ENCODE data around the gene MEGF11.

The MEGF11 gene

GRCh38 chr15:65960586-65960985 is 293.0 kb downstream of the MEGF11 start:
- peaks cover 80% of the 10 kb centered on the region for H3K27me3 ChIP-seq (ENCODE audit: control insufficient read depth, insufficient read depth, low read length)
- no peaks in the 10 kb centered on the region for H3K36me3 ChIP-seq (ENCODE audit: insufficient read depth, low read length)

GRCh38 chr15:65958835-65959234 is 294.7 kb downstream of the MEGF11 start:
- H3K27me3 ChIP-seq (ENCODE audit: control insufficient read depth, insufficient read depth, low read length), result peaks cover 71% of the 10 kb centered on the region
- H3K9ac ChIP-seq (ENCODE audit: low read depth, low read length), result no peak overlapping the region
- no peaks in the 10 kb centered on the region for H3K36me3 ChIP-seq (ENCODE audit: insufficient read depth, low read length)
- no peak overlapping the region for H3K4me2 ChIP-seq (ENCODE audit: low read length)
- no peaks in the 10 kb centered on the region for H3K4me1 ChIP-seq (ENCODE audit: control insufficient read depth, insufficient read depth, low read length)
- H3K4me3 ChIP-seq (ENCODE audit: low read length), result no peak overlapping the region
- no peaks in the 10 kb centered on the region for H3K9me3 ChIP-seq (replicated peaks; ENCODE audit: low read length)

More at GRCh38 chr15:65960586-65960985, 293.0 kb downstream of the MEGF11 start:
- Histone ChIP-seq H3K4me3 (ENCODE audit: low read length) (no peak overlapping the region), H3K9me3 (replicated peaks; ENCODE audit: low read length) (no peaks in the 10 kb centered on the region), H3K9ac (ENCODE audit: low read depth, low read length) (no peak overlapping the region), H3K4me1 (ENCODE audit: control insufficient read depth, insufficient read depth, low read length) (no peaks in the 10 kb centered on the region), H3K4me2 (ENCODE audit: low read length) (no peak overlapping the region)

- H3K4me3 ChIP-seq (ENCODE audit: low read length), result no peak overlapping the region
- H3K9me3 ChIP-seq (replicated peaks; ENCODE audit: low read length), result no peaks in the 10 kb centered on the region
- no peak overlapping the region for H3K9ac ChIP-seq (ENCODE audit: low read depth, low read length)
- H3K4me1 ChIP-seq (ENCODE audit: control insufficient read depth, insufficient read depth, low read length), result no peaks in the 10 kb centered on the region
- peaks cover 57% of the 10 kb centered on the region for H3K27me3 ChIP-seq (ENCODE audit: control insufficient read depth, insufficient read depth, low read length)
- H3K36me3 ChIP-seq (ENCODE audit: insufficient read depth, low read length), result no peaks in the 10 kb centered on the region
- H3K4me2 ChIP-seq (ENCODE audit: low read length), result no peak overlapping the region
Measured at GRCh38 chr15:65957451-65957850, 296.1 kb downstream of the MEGF11 start.

- H3K4me2 ChIP-seq (ENCODE audit: low read length), result no peak overlapping the region
- no peaks in the 10 kb centered on the region for H3K9me3 ChIP-seq (replicated peaks; ENCODE audit: low read length)
- H3K4me3 ChIP-seq (ENCODE audit: low read length), result no peak overlapping the region
- no peaks in the 10 kb centered on the region for H3K4me1 ChIP-seq (ENCODE audit: control insufficient read depth, insufficient read depth, low read length)
- H3K36me3 ChIP-seq (ENCODE audit: insufficient read depth, low read length), result no peaks in the 10 kb centered on the region
- peaks cover 52% of the 10 kb centered on the region for H3K27me3 ChIP-seq (ENCODE audit: control insufficient read depth, insufficient read depth, low read length)
- H3K9ac ChIP-seq (ENCODE audit: low read depth, low read length), result no peak overlapping the region
Measured at GRCh38 chr15:65956899-65957298, 296.7 kb downstream of the MEGF11 start.

- Histone ChIP-seq H3K4me2 (ENCODE audit: low read length) (no peak overlapping the region), H3K4me3 (ENCODE audit: low read length) (no peak overlapping the region), H3K36me3 (ENCODE audit: insufficient read depth, low read length) (no peaks in the 10 kb centered on the region), H3K9ac (ENCODE audit: low read depth, low read length) (no peak overlapping the region), H3K27me3 (ENCODE audit: control insufficient read depth, insufficient read depth, low read length) (peaks cover 46% of the 10 kb centered on the region), H3K9me3 (replicated peaks; ENCODE audit: low read length) (no peaks in the 10 kb centered on the region), H3K4me1 (ENCODE audit: control insufficient read depth, insufficient read depth, low read length) (no peaks in the 10 kb centered on the region)
Measured at GRCh38 chr15:65956307-65956706, 297.2 kb downstream of the MEGF11 start.

- Histone ChIP-seq H3K4me1 (ENCODE audit: control insufficient read depth, insufficient read depth, low read length) (no peaks in the 10 kb centered on the region), H3K27me3 (ENCODE audit: control insufficient read depth, insufficient read depth, low read length) (peaks cover 47% of the 10 kb centered on the region), H3K4me2 (ENCODE audit: low read length) (no peak overlapping the region)
Measured at GRCh38 chr15:65954289-65954741, 299.2 kb downstream of the MEGF11 start.

GRCh38 chr15:65953622-65954021 is 299.9 kb downstream of the MEGF11 start:
- H3K27me3 ChIP-seq (ENCODE audit: control insufficient read depth, insufficient read depth, low read length), result peaks cover 46% of the 10 kb centered on the region
- H3K4me2 ChIP-seq (ENCODE audit: low read length), result no peak overlapping the region
- no peak overlapping the region for H3K9ac ChIP-seq (ENCODE audit: low read depth, low read length)
- no peaks in the 10 kb centered on the region for H3K4me1 ChIP-seq (ENCODE audit: control insufficient read depth, insufficient read depth, low read length)
- H3K36me3 ChIP-seq (ENCODE audit: insufficient read depth, low read length), result no peaks in the 10 kb centered on the region
- no peak overlapping the region for H3K4me3 ChIP-seq (ENCODE audit: low read length)
- H3K9me3 ChIP-seq (replicated peaks; ENCODE audit: low read length), result no peaks in the 10 kb centered on the region

More at GRCh38 chr15:65954289-65954741, 299.2 kb downstream of the MEGF11 start:
- Histone ChIP-seq H3K9ac (ENCODE audit: low read depth, low read length) (no peak overlapping the region), H3K4me3 (ENCODE audit: low read length) (no peak overlapping the region), H3K9me3 (replicated peaks; ENCODE audit: low read length) (no peaks in the 10 kb centered on the region), H3K36me3 (ENCODE audit: insufficient read depth, low read length) (no peaks in the 10 kb centered on the region)

GRCh38 chr15:65952391-65953053 is 301.0 kb downstream of the MEGF11 start:
- no peaks in the 10 kb centered on the region for H3K36me3 ChIP-seq (ENCODE audit: insufficient read depth, low read length)
- no peak overlapping the region for H3K4me2 ChIP-seq (ENCODE audit: low read length)
- no peak overlapping the region for H3K9ac ChIP-seq (ENCODE audit: low read depth, low read length)
- no peak overlapping the region for H3K4me3 ChIP-seq (ENCODE audit: low read length)
- H3K4me1 ChIP-seq (ENCODE audit: control insufficient read depth, insufficient read depth, low read length), result no peaks in the 10 kb centered on the region
- H3K27me3 ChIP-seq (ENCODE audit: control insufficient read depth, insufficient read depth, low read length), result peaks cover 45% of the 10 kb centered on the region
- H3K9me3 ChIP-seq (replicated peaks; ENCODE audit: low read length), result no peaks in the 10 kb centered on the region

- H3K4me2 ChIP-seq (ENCODE audit: low read length), result no peak overlapping the region
- no peak overlapping the region for H3K4me3 ChIP-seq (ENCODE audit: low read length)
- peaks cover 40% of the 10 kb centered on the region for H3K27me3 ChIP-seq (ENCODE audit: control insufficient read depth, insufficient read depth, low read length)
- H3K36me3 ChIP-seq (ENCODE audit: insufficient read depth, low read length), result no peaks in the 10 kb centered on the region
- no peak overlapping the region for H3K9ac ChIP-seq (ENCODE audit: low read depth, low read length)
- H3K4me1 ChIP-seq (ENCODE audit: control insufficient read depth, insufficient read depth, low read length), result no peaks in the 10 kb centered on the region
- no peaks in the 10 kb centered on the region for H3K9me3 ChIP-seq (replicated peaks; ENCODE audit: low read length)
Measured at GRCh38 chr15:65951007-65951406, 302.5 kb downstream of the MEGF11 start.

GRCh38 chr15:65949491-65949890 is 304.1 kb downstream of the MEGF11 start:
- no peak overlapping the region for H3K4me3 ChIP-seq (ENCODE audit: low read length)
- H3K9ac ChIP-seq (ENCODE audit: low read depth, low read length), result no peak overlapping the region

GRCh38 chr15:65949011-65949410 is 304.5 kb downstream of the MEGF11 start:
- Histone ChIP-seq H3K27me3 (ENCODE audit: control insufficient read depth, insufficient read depth, low read length) (peaks cover 36% of the 10 kb centered on the region), H3K9ac (ENCODE audit: low read depth, low read length) (no peak overlapping the region), H3K4me1 (ENCODE audit: control insufficient read depth, insufficient read depth, low read length) (no peaks in the 10 kb centered on the region), H3K36me3 (ENCODE audit: insufficient read depth, low read length) (no peaks in the 10 kb centered on the region), H3K4me2 (ENCODE audit: low read length) (no peak overlapping the region), H3K4me3 (ENCODE audit: low read length) (no peak overlapping the region), H3K9me3 (replicated peaks; ENCODE audit: low read length) (no peaks in the 10 kb centered on the region)

More at GRCh38 chr15:65949491-65949890, 304.1 kb downstream of the MEGF11 start:
- Histone ChIP-seq H3K9me3 (replicated peaks; ENCODE audit: low read length) (no peaks in the 10 kb centered on the region), H3K4me1 (ENCODE audit: control insufficient read depth, insufficient read depth, low read length) (no peaks in the 10 kb centered on the region), H3K36me3 (ENCODE audit: insufficient read depth, low read length) (no peaks in the 10 kb centered on the region), H3K27me3 (ENCODE audit: control insufficient read depth, insufficient read depth, low read length) (peaks cover 36% of the 10 kb centered on the region), H3K4me2 (ENCODE audit: low read length) (no peak overlapping the region)

- no peak overlapping the region for H3K4me2 ChIP-seq (ENCODE audit: low read length)
- no peak overlapping the region for H3K9ac ChIP-seq (ENCODE audit: low read depth, low read length)
- H3K36me3 ChIP-seq (ENCODE audit: insufficient read depth, low read length), result no peaks in the 10 kb centered on the region
- H3K27me3 ChIP-seq (ENCODE audit: control insufficient read depth, insufficient read depth, low read length), result peaks cover 36% of the 10 kb centered on the region
- H3K4me1 ChIP-seq (ENCODE audit: control insufficient read depth, insufficient read depth, low read length), result no peaks in the 10 kb centered on the region
- no peak overlapping the region for H3K4me3 ChIP-seq (ENCODE audit: low read length)
- H3K9me3 ChIP-seq (replicated peaks; ENCODE audit: low read length), result no peaks in the 10 kb centered on the region
Measured at GRCh38 chr15:65948383-65948782, 305.2 kb downstream of the MEGF11 start.
